ENCODE data around the gene HMGCS2. TPM values are rescaled to one million over a fixed set of nuclear protein-coding genes. Genes with fewer than 3 reads are reported as not detected.

Gene HMGCS2
- polyA plus RNA-seq, 1 of the 3 experiments (the other 2 are of a cell fraction), result not detected

DNA sequence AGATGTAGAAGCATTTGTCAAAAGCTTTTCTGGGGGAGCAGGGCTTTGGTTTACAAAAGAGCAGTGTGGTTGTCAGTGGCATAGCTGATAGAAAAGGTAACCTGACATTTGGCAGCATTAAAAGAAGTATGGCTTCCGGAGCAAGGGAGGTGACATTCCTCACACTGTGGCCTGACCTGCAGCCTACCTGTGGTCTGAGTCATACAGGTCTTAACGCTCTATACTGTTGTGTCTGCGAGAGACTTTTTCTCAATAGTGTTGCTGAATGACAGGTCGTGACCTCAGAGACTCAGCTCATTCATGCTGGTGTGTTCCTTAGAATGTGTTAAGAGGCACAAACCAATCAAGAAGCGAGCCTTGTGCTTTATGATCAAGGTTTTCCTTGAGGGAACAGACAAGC lies 37.6 kb downstream of the HMGCS2 start:
- H3K27me3 ChIP-seq (ENCODE audit: insufficient read depth), result no peaks in the 10 kb centered on the region
- no peak overlapping the region; a peak in 1 of 4 replicates for H3K27ac ChIP-seq (ENCODE audit: low read depth in 2 of 2, low read length in 1 of 2)
- H3K4me2 ChIP-seq, result no peak overlapping the region
- H2AFZ ChIP-seq (ENCODE audit: low read depth), result no peak overlapping the region
- DNase-seq, result no peak
- ChIA-PET CTCF (interaction anchor here (1.6 to 5.9 kb wide), 3 partner anchors 14 to 120 kb away, joined by 5 to 63 read pairs (median 5); no protein-coding TSS in a partner anchor), POLR2A (no interaction called here)
- no peaks in the 10 kb centered on the region for H3K79me2 ChIP-seq (ENCODE audit: insufficient read depth)
- no peak overlapping the region for H3K4me3 ChIP-seq (ENCODE audit: low read depth in 2 of 2, low read length in 1 of 2)
- H3K36me3 ChIP-seq (replicated peaks in 1 of 2; ENCODE audit: control insufficient read depth in 1 of 2, insufficient read depth in 2 of 2, low read length in 1 of 2), result peaks cover 24 to 69% of the 10 kb centered on the region in 2 experiments
- 98% methylated on average over 5 of the region's 5 CpGs for WGBS (ENCODE audit: low lambda C conversion rate)
- H3K9ac ChIP-seq, result no peak overlapping the region
- no peaks in the 10 kb centered on the region for H3F3A ChIP-seq (replicated peaks; ENCODE audit: insufficient read depth)
- H3K9me3 ChIP-seq, result no peaks in the 10 kb centered on the region
- H4K20me1 ChIP-seq (ENCODE audit: insufficient read depth), result no peaks in the 10 kb centered on the region
- peaks cover 0 to 14% of the 10 kb centered on the region in 2 experiments; a peak in 1 of 4 replicates for H3K4me1 ChIP-seq (ENCODE audit: control insufficient read depth in 1 of 2, insufficient read depth in 2 of 2, low read depth in 1 of 2, low read length in 1 of 2)
- H3K9me2 ChIP-seq, result no peaks in the 10 kb centered on the region
- TF ChIP-seq FOXJ3 (CRISPR knock-in tag; IDR thresholded peaks at IDR 0.05) (no peak), GABPA (IDR thresholded peaks at IDR 0.05; ENCODE audit: low read depth) (no peak), JUND (IDR thresholded peaks at IDR 0.05) (no peak), POLR2AphosphoS5 (IDR thresholded peaks at IDR 0.05; ENCODE audit: low read depth, low read length) (no peak)
- TF ChIP-seq, protein P1, sequence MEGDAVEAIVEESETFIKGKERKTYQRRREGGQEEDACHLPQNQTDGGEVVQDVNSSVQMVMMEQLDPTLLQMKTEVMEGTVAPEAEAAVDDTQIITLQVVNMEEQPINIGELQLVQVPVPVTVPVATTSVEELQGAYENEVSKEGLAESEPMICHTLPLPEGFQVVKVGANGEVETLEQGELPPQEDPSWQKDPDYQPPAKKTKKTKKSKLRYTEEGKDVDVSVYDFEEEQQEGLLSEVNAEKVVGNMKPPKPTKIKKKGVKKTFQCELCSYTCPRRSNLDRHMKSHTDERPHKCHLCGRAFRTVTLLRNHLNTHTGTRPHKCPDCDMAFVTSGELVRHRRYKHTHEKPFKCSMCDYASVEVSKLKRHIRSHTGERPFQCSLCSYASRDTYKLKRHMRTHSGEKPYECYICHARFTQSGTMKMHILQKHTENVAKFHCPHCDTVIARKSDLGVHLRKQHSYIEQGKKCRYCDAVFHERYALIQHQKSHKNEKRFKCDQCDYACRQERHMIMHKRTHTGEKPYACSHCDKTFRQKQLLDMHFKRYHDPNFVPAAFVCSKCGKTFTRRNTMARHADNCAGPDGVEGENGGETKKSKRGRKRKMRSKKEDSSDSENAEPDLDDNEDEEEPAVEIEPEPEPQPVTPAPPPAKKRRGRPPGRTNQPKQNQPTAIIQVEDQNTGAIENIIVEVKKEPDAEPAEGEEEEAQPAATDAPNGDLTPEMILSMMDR (IDR thresholded peaks at IDR 0.05), result no peak

DNA sequence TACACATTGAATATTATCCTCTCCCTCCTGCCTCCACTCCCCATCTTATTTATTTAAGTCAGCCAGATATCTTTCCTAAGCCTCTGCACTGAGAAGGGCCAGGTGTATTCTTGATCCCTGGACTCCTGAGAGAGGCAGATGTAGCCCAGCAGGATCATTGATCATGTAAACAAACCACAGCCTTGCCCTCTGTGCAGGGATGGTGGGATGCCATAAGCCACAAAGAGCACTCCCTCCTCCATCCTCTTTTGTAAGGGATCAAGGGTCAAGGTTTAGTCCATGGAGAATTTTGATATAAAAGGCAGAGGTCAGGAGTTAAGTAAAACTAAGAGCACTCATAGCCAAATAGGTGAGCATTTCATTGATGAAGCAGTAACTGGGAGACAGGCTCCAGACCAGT lies 39.7 kb downstream of the HMGCS2 start:
- H3F3A ChIP-seq (replicated peaks; ENCODE audit: insufficient read depth), result no peaks in the 10 kb centered on the region
- DNase-seq, result no peak
- no peaks in the 10 kb centered on the region for H4K20me1 ChIP-seq (ENCODE audit: insufficient read depth)
- peaks cover 0 to 14% of the 10 kb centered on the region in 2 experiments; a peak in 1 of 4 replicates for H3K4me1 ChIP-seq (ENCODE audit: control insufficient read depth in 1 of 2, insufficient read depth in 2 of 2, low read depth in 1 of 2, low read length in 1 of 2)
- H3K4me3 ChIP-seq (ENCODE audit: low read depth in 2 of 2, low read length in 1 of 2), result no peak overlapping the region
- no peaks in the 10 kb centered on the region for H3K79me2 ChIP-seq (ENCODE audit: insufficient read depth)
- no peak overlapping the region for H3K4me2 ChIP-seq
- H3K36me3 ChIP-seq (replicated peaks in 1 of 2; ENCODE audit: control insufficient read depth in 1 of 2, insufficient read depth in 2 of 2, low read length in 1 of 2), result peaks cover 23 to 68% of the 10 kb centered on the region in 2 experiments
- no peaks in the 10 kb centered on the region for H3K9me2 ChIP-seq
- H3K27me3 ChIP-seq (ENCODE audit: insufficient read depth), result no peaks in the 10 kb centered on the region
- H2AFZ ChIP-seq (ENCODE audit: low read depth), result no peak overlapping the region
- no peak overlapping the region for H3K27ac ChIP-seq (ENCODE audit: low read depth in 2 of 2, low read length in 1 of 2)
- TF ChIP-seq, protein P1 (IDR thresholded peaks at IDR 0.05), result no peak
- TF ChIP-seq NRF1 (IDR thresholded peaks at IDR 0.05; ENCODE audit: low read depth, low read length) (no peak), RFX5 (IDR thresholded peaks at IDR 0.05; ENCODE audit: low read length) (no peak), FOXJ3 (CRISPR knock-in tag; IDR thresholded peaks at IDR 0.05) (no peak), TCF12 (IDR thresholded peaks at IDR 0.05) (no peak), CHD2 (IDR thresholded peaks at IDR 0.05; ENCODE audit: low read length, partially characterized antibody) (no peak), GABPA (IDR thresholded peaks at IDR 0.05; ENCODE audit: low read depth) (no peak), EP300 (IDR thresholded peaks at IDR 0.05; ENCODE audit: borderline replicate concordance in 1 of 2, low read depth in 1 of 2, low read length in 1 of 2) (no peak)
- TF ChIP-seq, protein P2, sequence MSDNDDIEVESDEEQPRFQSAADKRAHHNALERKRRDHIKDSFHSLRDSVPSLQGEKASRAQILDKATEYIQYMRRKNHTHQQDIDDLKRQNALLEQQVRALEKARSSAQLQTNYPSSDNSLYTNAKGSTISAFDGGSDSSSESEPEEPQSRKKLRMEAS (IDR thresholded peaks at IDR 0.05; ENCODE audit: low read depth), result no peak
- CTCF ChIA-PET, result interaction anchor here (0.7 to 1.2 kb wide), 2 partner anchors 9 to 117 kb away, joined by 3 read pairs; no protein-coding TSS in a partner anchor
- no peak overlapping the region for H3K9ac ChIP-seq
- H3K9me3 ChIP-seq, result no peaks in the 10 kb centered on the region
- POLR2A ChIA-PET, result no interaction called here

All from SK-N-SH (cell line).